MM.1S (cell line): ENCODE data around the gene ALKBH7.

Experiments used
- CTCF ChIP-seq: fragments of 300-600 bp; sonication (generic); IDR thresholded peaks from 2 replicates; pipeline ENCODE4 v1.5.1; 2016; ENCODE audit warnings: antibody characterized with exemption, low read length, mixed read lengths
- EZH2 ChIP-seq: fragments of 300-600 bp; sonication (generic); optimal IDR thresholded peaks from 2 replicates; pipeline ENCODE3; 2017; ENCODE audit warnings: low read depth, mild to moderate bottlenecking, antibody characterized with exemption, low read length, mixed read lengths
- EZH2phosphoT487 ChIP-seq: fragments of 300-600 bp; sonication (generic); IDR thresholded peaks from 2 replicates; pipeline ENCODE4 v1.6.1; 2018; ENCODE audit warnings: antibody characterized with exemption, low read length

- TF ChIP-seq CTCF (no peak), EZH2 (no peak), EZH2phosphoT487 (no peak)
Measured at GRCh38 chr19:6373096-6373812, 660 bp downstream of the ALKBH7 start.
